Measurements from ENCODE around the gene PDE4C. TPM values are rescaled to one million over a fixed set of nuclear protein-coding genes. Genes with fewer than 3 reads are reported as not detected.
A peak's percentile ranks its signal among the peaks of the same experiment; 100 is the strongest.

The PDE4C gene
- total and polyA plus RNA-seq, 2 experiments from 2014 or later = 0.10 to 0.43 TPM

- Histone ChIP-seq H3K4me2 (peak overlapping the region; percentile 50), H3K79me2 (peaks cover 53% of the 10 kb centered on the region), H3K36me3 (replicated peaks; ENCODE audit: insufficient read depth, low read depth) (no peaks in the 10 kb centered on the region), H2AFZ (no peak overlapping the region), H3K27me3 (no peaks in the 10 kb centered on the region), H3K4me3 (no peak overlapping the region), H3K4me1 (ENCODE audit: insufficient read depth) (peaks cover 29% of the 10 kb centered on the region), H3K9me3 (ENCODE audit: low read depth) (no peaks in the 10 kb centered on the region), H3K9me2 (replicated peaks; ENCODE audit: insufficient read depth) (no peaks in the 10 kb centered on the region), H3K27ac (peak overlapping the region; percentile 85), H4K20me1 (ENCODE audit: insufficient read depth, poor library complexity, severe bottlenecking) (peaks cover 65% of the 10 kb centered on the region)
- 95% methylated on average over 13 of the region's 13 CpGs for WGBS (ENCODE audit: low lambda C conversion rate, missing lambda C conversion rate)
- TF ChIP-seq EZH2phosphoT487 (IDR thresholded peaks at IDR 0.05; ENCODE audit: low read depth, severe bottlenecking, unreplicated experiment) = no peak
- no peak for TF ChIP-seq EZH2 (IDR thresholded peaks at IDR 0.05; ENCODE audit: borderline replicate concordance)
- TF ChIP-seq CTCF (IDR thresholded peaks at IDR 0.05; ENCODE audit: poor library complexity) = no peak
- DNase-seq (ENCODE audit: low spot score) = no peak
Measured at GRCh38 chr19:18273561-18274218, 47.5 kb upstream of the PDE4C start.

GRCh38 chr19:18271433-18271841, 45.2 kb upstream of the PDE4C start:
- Histone ChIP-seq H3K36me3 (replicated peaks; ENCODE audit: insufficient read depth, low read depth) (no peaks in the 10 kb centered on the region), H3K4me2 (no peak overlapping the region), H3K79me2 (peaks cover 32% of the 10 kb centered on the region), H2AFZ (no peak overlapping the region), H3K4me1 (ENCODE audit: insufficient read depth) (peaks cover 17% of the 10 kb centered on the region), H3K4me3 (no peak overlapping the region), H3K9me3 (ENCODE audit: low read depth) (no peaks in the 10 kb centered on the region), H3K9me2 (replicated peaks; ENCODE audit: insufficient read depth) (no peaks in the 10 kb centered on the region), H3K27ac (no peak overlapping the region), H4K20me1 (ENCODE audit: insufficient read depth, poor library complexity, severe bottlenecking) (peaks cover 44% of the 10 kb centered on the region), H3K27me3 (no peaks in the 10 kb centered on the region)
- 67% methylated on average over 6 of the region's 6 CpGs for WGBS (ENCODE audit: low lambda C conversion rate, missing lambda C conversion rate)
- no peak for TF ChIP-seq EZH2 (IDR thresholded peaks at IDR 0.05; ENCODE audit: borderline replicate concordance)
- no peak for TF ChIP-seq EZH2phosphoT487 (IDR thresholded peaks at IDR 0.05; ENCODE audit: low read depth, severe bottlenecking, unreplicated experiment)
- no peak for TF ChIP-seq CTCF (IDR thresholded peaks at IDR 0.05; ENCODE audit: poor library complexity)
- no peak for DNase-seq (ENCODE audit: low spot score)

DNA sequence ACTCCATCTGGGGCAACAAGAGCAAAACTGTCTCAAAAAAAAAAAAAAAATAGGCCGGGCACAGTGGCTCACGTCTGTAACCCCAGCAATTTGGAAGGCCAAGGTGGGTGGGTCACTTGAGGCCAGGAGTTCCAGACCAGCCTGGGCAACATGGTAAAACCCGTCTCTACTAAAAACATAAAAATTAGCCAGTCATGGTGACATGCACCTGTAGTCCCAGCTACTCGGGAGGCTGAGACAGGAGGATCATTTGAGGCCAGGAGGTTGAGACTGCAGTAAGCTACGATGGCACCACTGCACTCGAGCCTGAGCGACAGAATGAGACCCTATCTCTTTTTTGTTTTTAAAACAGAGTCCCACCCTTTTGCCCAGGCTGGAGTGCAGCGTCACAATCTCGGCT, 44.1 kb upstream of the PDE4C start:
- Histone ChIP-seq H3K36me3 (replicated peaks; ENCODE audit: insufficient read depth, low read depth) (no peaks in the 10 kb centered on the region), H3K9me2 (replicated peaks; ENCODE audit: insufficient read depth) (no peaks in the 10 kb centered on the region), H3K9me3 (ENCODE audit: low read depth) (no peaks in the 10 kb centered on the region), H3K4me3 (no peak overlapping the region), H3K27me3 (no peaks in the 10 kb centered on the region), H3K4me2 (no peak overlapping the region), H4K20me1 (ENCODE audit: insufficient read depth, poor library complexity, severe bottlenecking) (peaks cover 33% of the 10 kb centered on the region), H2AFZ (no peak overlapping the region), H3K79me2 (peaks cover 21% of the 10 kb centered on the region), H3K27ac (no peak overlapping the region), H3K4me1 (ENCODE audit: insufficient read depth) (peaks cover 10% of the 10 kb centered on the region)
- no peak for DNase-seq (ENCODE audit: low spot score)
- 94% methylated on average over 9 of the region's 9 CpGs for WGBS (ENCODE audit: low lambda C conversion rate, missing lambda C conversion rate)
- TF ChIP-seq EZH2 (IDR thresholded peaks at IDR 0.05; ENCODE audit: borderline replicate concordance) (no peak), EZH2phosphoT487 (IDR thresholded peaks at IDR 0.05; ENCODE audit: low read depth, severe bottlenecking, unreplicated experiment) (no peak)

- Histone ChIP-seq H3K27ac (no peak overlapping the region), H3K9me2 (replicated peaks; ENCODE audit: insufficient read depth) (no peaks in the 10 kb centered on the region), H3K4me2 (no peak overlapping the region), H3K36me3 (replicated peaks; ENCODE audit: insufficient read depth, low read depth) (no peaks in the 10 kb centered on the region), H3K4me3 (no peak overlapping the region), H2AFZ (no peak overlapping the region), H3K27me3 (no peaks in the 10 kb centered on the region), H3K4me1 (ENCODE audit: insufficient read depth) (peaks cover under 1% of the 10 kb centered on the region), H3K9me3 (ENCODE audit: low read depth) (no peaks in the 10 kb centered on the region), H4K20me1 (ENCODE audit: insufficient read depth, poor library complexity, severe bottlenecking) (peaks cover 23% of the 10 kb centered on the region), H3K79me2 (peaks cover 14% of the 10 kb centered on the region)
- no peak for TF ChIP-seq CTCF (IDR thresholded peaks at IDR 0.05; ENCODE audit: poor library complexity)
- TF ChIP-seq EZH2phosphoT487 (IDR thresholded peaks at IDR 0.05; ENCODE audit: low read depth, severe bottlenecking, unreplicated experiment) = no peak
- no peak for TF ChIP-seq EZH2 (IDR thresholded peaks at IDR 0.05; ENCODE audit: borderline replicate concordance)
- DNase-seq (ENCODE audit: low spot score) = no peak
- 92% methylated on average over 2 of the region's 2 CpGs for WGBS (ENCODE audit: low lambda C conversion rate, missing lambda C conversion rate)
Measured at GRCh38 chr19:18269070-18269723, 43.0 kb upstream of the PDE4C start.

Measured in hepatocyte (in vitro differentiated cells).